ENCODE measurements around the gene SLIT1.

SLIT1 gene

GRCh38 chr10:97151307-97151914, 34.3 kb downstream of the SLIT1 start:
- TF ChIP-seq TCF12 (IDR thresholded peaks at IDR 0.05; ENCODE audit: low read depth) (no peak), TEAD4 (IDR thresholded peaks at IDR 0.05) (no peak), RAD21 (IDR thresholded peaks at IDR 0.05; ENCODE audit: low read depth) (no peak), CREB1 (IDR thresholded peaks at IDR 0.05; ENCODE audit: low read depth) (no peak), REST (IDR thresholded peaks at IDR 0.05; ENCODE audit: low read depth) (no peak), NFIC (IDR thresholded peaks at IDR 0.05) (no peak), TAF1 (IDR thresholded peaks at IDR 0.05; ENCODE audit: low read depth) (no peak), USF1 (IDR thresholded peaks at IDR 0.05) (no peak), EP300 (IDR thresholded peaks at IDR 0.05; ENCODE audit: borderline replicate concordance) (no peak), MAX (IDR thresholded peaks at IDR 0.05) (no peak), ZBTB7A (IDR thresholded peaks at IDR 0.05; ENCODE audit: low read depth) (no peak), EGR1 (IDR thresholded peaks at IDR 0.05) (no peak), CEBPB (IDR thresholded peaks at IDR 0.05) (no peak)

- no peak for TF ChIP-seq RAD21 (IDR thresholded peaks at IDR 0.05; ENCODE audit: low read depth)
- TF ChIP-seq CREB1 (IDR thresholded peaks at IDR 0.05; ENCODE audit: low read depth), result no peak
- TF ChIP-seq EP300 (IDR thresholded peaks at IDR 0.05; ENCODE audit: borderline replicate concordance), result no peak
- no peak for TF ChIP-seq REST (IDR thresholded peaks at IDR 0.05; ENCODE audit: low read depth)
Observed at GRCh38 chr10:97150616-97151015, 35.1 kb downstream of the SLIT1 start.

- no peak for TF ChIP-seq NFIC (IDR thresholded peaks at IDR 0.05)
- TF ChIP-seq FOXM1 (IDR thresholded peaks at IDR 0.05; ENCODE audit: borderline replicate concordance, low read depth), result no peak
- no peak for TF ChIP-seq RAD21 (IDR thresholded peaks at IDR 0.05; ENCODE audit: low read depth)
- TF ChIP-seq ZBTB7A (IDR thresholded peaks at IDR 0.05; ENCODE audit: low read depth), result no peak
- no peak for TF ChIP-seq REST (IDR thresholded peaks at IDR 0.05; ENCODE audit: low read depth)
- no peak for TF ChIP-seq TEAD4 (IDR thresholded peaks at IDR 0.05)
- no peak for TF ChIP-seq YY1 (IDR thresholded peaks at IDR 0.05; ENCODE audit: low read depth)
- TF ChIP-seq CREB1 (IDR thresholded peaks at IDR 0.05; ENCODE audit: low read depth), result no peak
- no peak for TF ChIP-seq EP300 (IDR thresholded peaks at IDR 0.05; ENCODE audit: borderline replicate concordance)
- TF ChIP-seq EGR1 (IDR thresholded peaks at IDR 0.05), result no peak
- no peak for TF ChIP-seq MAX (IDR thresholded peaks at IDR 0.05)
- no peak for TF ChIP-seq CEBPB (IDR thresholded peaks at IDR 0.05)
- no peak for TF ChIP-seq USF1 (IDR thresholded peaks at IDR 0.05)
- TF ChIP-seq TCF12 (IDR thresholded peaks at IDR 0.05; ENCODE audit: low read depth), result no peak
Observed at GRCh38 chr10:97150013-97150595, 35.7 kb downstream of the SLIT1 start.

- TF ChIP-seq EP300 (IDR thresholded peaks at IDR 0.05; ENCODE audit: borderline replicate concordance) (no peak), TAF1 (IDR thresholded peaks at IDR 0.05; ENCODE audit: low read depth) (no peak), FOXM1 (IDR thresholded peaks at IDR 0.05; ENCODE audit: borderline replicate concordance, low read depth) (no peak), USF1 (IDR thresholded peaks at IDR 0.05) (no peak), ZBTB7A (IDR thresholded peaks at IDR 0.05; ENCODE audit: low read depth) (no peak), CEBPB (IDR thresholded peaks at IDR 0.05) (no peak)
Observed at GRCh38 chr10:97149079-97149531, 36.7 kb downstream of the SLIT1 start.
